Endothelial cell (in vitro differentiated cells): ENCODE results near the gene C1QL1. TPM values are rescaled to one million over a fixed set of nuclear protein-coding genes. Genes with fewer than 3 reads are reported as not detected.
"Not testable (repeated sequence)": the region's sequence is repeated elsewhere in the genome, so short reads cannot be mapped to it uniquely, and the experiment has no call there.

Source experiments
- DNase-seq: peaks from one replicate; pipeline ENCODE4 v3.0.0; 2021; ENCODE audit warnings: low spot score
- H3K27ac Mint-ChIP-seq: one replicate; pipeline ENCODE4 v1.8.0; 2021; ENCODE audit warnings: mixed read lengths, inconsistent platforms; ENCODE audit not compliant: unreplicated experiment
- H3K27me3 Mint-ChIP-seq: one replicate; pipeline ENCODE4 v1.8.0; 2021; ENCODE audit warnings: mild to moderate bottlenecking, moderate library complexity, mixed read lengths, inconsistent platforms; ENCODE audit not compliant: unreplicated experiment
- H3K36me3 Mint-ChIP-seq: one replicate; pipeline ENCODE4 v1.8.0; 2021; ENCODE audit warnings: mild to moderate bottlenecking, low read depth, mixed read lengths, inconsistent platforms; ENCODE audit not compliant: unreplicated experiment
- H3K4me1 Mint-ChIP-seq: one replicate; pipeline ENCODE4 v1.8.0; 2021; ENCODE audit warnings: mild to moderate bottlenecking, mixed read lengths, inconsistent platforms; ENCODE audit not compliant: unreplicated experiment
- H3K4me3 Mint-ChIP-seq: one replicate; pipeline ENCODE4 v1.8.0; 2021; ENCODE audit warnings: mild to moderate bottlenecking, mixed read lengths, inconsistent platforms; ENCODE audit not compliant: unreplicated experiment
- H3K9me3 Mint-ChIP-seq: one replicate; pipeline ENCODE4 v1.8.0; 2021; ENCODE audit warnings: mixed read lengths, inconsistent platforms; ENCODE audit not compliant: unreplicated experiment
- total RNA-seq: library from RNA; stranded (reverse); fragmentation: NEBNext Ultra II Directional; extraction: Animal tissue kit (Norgen Biotek cat#: 25700); gene quantifications from one replicate; pipeline ENCODE4 v1.2.1, GENCODE V29; 2021; ENCODE audit not compliant: unreplicated experiment
- TF ChIP-seq, protein P1 (sequence below): fragments of 200-600 bp; sonication (generic); IDR thresholded peaks from one replicate; pipeline ENCODE4 v1.5.0; 2021; ENCODE audit warnings: antibody characterized with exemption; ENCODE audit not compliant: unreplicated experiment

Gene C1QL1
- total RNA-seq, 1 donor from 2014 or later, result not detected

DNA sequence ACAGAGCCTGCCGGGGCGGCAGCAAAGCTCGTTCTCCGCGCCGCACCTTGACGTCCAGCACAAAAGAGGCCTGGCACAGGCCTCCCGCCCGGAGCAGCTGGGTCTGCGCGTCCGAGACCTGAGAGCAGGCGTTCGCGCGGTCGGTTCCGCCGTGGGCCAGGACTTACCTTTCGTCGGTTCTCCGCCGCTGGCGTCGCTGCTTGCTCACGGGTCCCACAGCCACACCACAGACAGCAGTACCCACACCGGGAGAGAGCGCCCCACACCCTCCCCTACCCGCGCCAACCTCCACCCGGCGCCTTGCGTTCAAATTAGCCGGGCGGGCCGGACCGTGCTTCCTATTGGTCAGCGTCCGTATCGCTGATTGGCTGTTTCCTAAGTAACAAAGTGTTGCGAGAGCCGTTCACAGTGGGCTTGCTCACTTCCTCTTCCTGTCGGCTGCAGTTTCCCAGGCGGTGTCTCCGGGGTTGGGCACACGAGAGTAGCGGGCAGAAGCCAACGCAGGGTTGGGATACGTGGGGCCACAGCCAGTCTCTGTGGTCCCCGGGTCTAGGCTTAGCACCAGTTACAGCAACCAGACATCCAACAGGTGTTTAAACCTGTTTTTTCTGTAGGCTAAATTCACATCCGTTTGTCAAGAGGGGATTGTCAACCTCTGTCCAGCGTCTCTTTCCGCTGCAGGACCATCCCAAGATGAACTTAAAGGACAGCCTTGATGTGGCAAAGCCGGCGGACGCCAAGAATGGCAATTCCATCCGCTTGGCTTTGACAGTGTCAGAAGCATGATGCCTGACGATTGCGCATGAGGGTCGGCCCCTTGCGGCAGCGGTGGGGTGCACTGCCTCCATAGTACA is 20.4 kb downstream of the C1QL1 start, which contains the start of gene KIF18B:
KIF18B (minus strand) TSS at position 313 of the 854 bp plus-strand sequence. CDS start 11,429 bp downstream, outside the sequence.
- Mint-ChIP-seq H3K9me3 (no peaks in the 10 kb centered on the region), H3K36me3 (no peaks in the 10 kb centered on the region), H3K4me1 (no peaks in the 10 kb centered on the region), H3K27ac (peak within 1 kb of the TSS; percentile 86), H3K27me3 (peaks cover 14% of the 10 kb centered on the region), H3K4me3 (peak within 1 kb of the TSS; percentile 91)
- DNase-seq, result peak; percentile 83
- TF ChIP-seq, protein P1, sequence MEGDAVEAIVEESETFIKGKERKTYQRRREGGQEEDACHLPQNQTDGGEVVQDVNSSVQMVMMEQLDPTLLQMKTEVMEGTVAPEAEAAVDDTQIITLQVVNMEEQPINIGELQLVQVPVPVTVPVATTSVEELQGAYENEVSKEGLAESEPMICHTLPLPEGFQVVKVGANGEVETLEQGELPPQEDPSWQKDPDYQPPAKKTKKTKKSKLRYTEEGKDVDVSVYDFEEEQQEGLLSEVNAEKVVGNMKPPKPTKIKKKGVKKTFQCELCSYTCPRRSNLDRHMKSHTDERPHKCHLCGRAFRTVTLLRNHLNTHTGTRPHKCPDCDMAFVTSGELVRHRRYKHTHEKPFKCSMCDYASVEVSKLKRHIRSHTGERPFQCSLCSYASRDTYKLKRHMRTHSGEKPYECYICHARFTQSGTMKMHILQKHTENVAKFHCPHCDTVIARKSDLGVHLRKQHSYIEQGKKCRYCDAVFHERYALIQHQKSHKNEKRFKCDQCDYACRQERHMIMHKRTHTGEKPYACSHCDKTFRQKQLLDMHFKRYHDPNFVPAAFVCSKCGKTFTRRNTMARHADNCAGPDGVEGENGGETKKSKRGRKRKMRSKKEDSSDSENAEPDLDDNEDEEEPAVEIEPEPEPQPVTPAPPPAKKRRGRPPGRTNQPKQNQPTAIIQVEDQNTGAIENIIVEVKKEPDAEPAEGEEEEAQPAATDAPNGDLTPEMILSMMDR, result no peak

DNA sequence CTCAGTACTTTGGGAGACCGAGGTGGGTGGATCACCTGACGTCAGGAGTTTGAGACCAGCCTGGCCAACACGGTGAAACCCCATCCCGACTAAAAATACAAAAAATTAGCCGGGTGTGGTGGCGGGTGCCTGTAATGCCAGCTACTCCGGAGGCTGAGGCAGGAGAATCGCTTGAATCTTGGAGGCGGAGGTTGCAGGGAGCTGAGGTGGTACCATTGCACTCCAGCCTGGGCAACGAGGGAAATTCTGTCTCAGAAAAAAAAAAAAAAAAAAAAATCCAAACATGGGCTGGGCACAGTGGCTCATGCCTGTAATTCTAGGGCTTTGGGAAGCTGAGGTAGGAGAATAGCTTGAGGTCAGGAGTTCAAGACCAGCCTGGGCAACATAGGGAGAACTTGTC is 22.5 kb downstream of the C1QL1 start:
- H3K9me3 Mint-ChIP-seq, H3K4me3 Mint-ChIP-seq, H3K27me3 Mint-ChIP-seq, H3K27ac Mint-ChIP-seq, H3K36me3 Mint-ChIP-seq, DNase-seq, H3K4me1 Mint-ChIP-seq: not testable (repeated sequence)

DNA sequence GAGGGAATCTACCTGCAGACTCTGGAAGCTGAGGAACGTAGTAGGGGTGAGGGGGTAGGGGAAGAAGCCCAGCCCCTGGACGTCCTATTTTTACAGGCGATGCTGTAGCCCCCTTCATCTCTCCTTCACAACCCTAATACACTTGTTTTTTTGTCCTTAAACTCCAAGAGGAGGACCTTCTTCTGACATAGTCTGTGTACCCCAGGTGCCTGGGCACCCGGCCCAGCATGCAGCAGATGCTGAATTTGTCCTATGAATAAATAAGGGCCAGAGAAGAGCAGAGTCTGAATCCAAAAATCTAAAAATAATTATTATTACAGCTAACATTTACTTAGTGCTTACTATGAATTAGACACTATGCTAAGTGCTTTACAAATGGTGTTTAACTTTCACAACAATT is 25.6 kb downstream of the C1QL1 start:
- TF ChIP-seq, protein P1, result no peak
- Mint-ChIP-seq H3K27me3 (peaks cover 4% of the 10 kb centered on the region), H3K4me1 (no peaks in the 10 kb centered on the region), H3K4me3 (no peak overlapping the region), H3K27ac (no peak overlapping the region), H3K36me3 (no peaks in the 10 kb centered on the region), H3K9me3 (no peaks in the 10 kb centered on the region)
- DNase-seq, result no peak

DNA sequence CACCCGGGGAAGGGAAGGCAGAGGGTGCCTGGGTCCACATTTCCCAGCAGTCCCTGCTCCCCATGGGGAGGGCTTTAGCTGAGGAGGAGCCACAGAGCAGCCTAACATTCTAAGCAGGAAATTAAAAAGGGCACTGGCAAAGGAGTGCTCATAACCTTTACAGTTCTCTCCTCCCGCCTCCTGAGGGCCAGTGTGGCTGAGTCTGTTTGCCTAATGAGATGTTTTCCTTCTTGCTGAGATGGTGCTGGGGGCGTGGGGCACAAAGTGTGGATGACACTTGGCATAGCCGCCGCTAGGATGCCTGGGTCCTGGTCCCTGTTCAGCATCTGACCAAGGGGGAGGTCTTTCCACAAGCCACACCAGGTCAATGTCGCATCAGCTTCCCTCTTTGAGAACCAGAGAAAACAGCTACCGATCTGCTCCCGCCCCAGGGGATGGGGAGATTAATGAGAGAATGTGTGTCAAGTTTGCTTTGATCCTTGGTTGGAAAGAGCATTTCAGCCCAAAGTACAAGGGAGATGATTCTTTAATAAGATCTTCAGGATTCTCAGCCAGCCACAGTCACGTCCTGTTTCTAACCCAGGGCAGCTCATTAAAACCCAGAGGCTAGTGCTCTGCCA is 26.3 kb downstream of the C1QL1 start:
- Mint-ChIP-seq H3K27ac (no peak overlapping the region), H3K36me3 (no peaks in the 10 kb centered on the region), H3K9me3 (no peaks in the 10 kb centered on the region), H3K27me3 (peaks cover 4% of the 10 kb centered on the region), H3K4me1 (no peaks in the 10 kb centered on the region), H3K4me3 (no peak overlapping the region)
- TF ChIP-seq, protein P1, result no peak
- DNase-seq, result no peak

DNA sequence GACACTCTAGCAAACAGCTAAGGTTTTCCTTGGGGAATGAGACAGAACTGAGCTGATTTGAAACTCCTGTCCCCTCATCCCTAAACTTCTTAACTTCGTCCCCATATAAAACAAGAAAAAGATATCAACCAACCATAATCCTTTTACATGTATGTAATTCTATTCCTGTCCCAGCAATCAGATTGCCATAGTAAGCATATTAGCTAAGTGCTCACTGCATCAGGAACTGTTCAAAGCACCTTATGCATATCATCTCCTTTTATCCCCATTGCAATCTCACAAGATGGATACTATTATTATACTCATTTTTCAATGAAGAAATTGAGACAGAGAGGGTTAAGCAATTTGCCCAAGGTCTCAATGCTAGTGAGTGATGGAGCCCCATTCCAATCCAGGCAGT is 27.3 kb downstream of the C1QL1 start:
- Mint-ChIP-seq H3K27ac (no peak overlapping the region), H3K9me3 (no peaks in the 10 kb centered on the region), H3K36me3 (no peaks in the 10 kb centered on the region), H3K4me1 (no peaks in the 10 kb centered on the region), H3K27me3 (no peaks in the 10 kb centered on the region), H3K4me3 (no peak overlapping the region)
- TF ChIP-seq, protein P1, result no peak
- no peak for DNase-seq
